Endometrium (tissue), 2 donors: ENCODE data around the gene FAM210B.
"Not testable (repeated sequence)": the region's sequence is repeated elsewhere in the genome, so short reads cannot be mapped to it uniquely, and the experiment has no call there.

Source experiments
- FAIRE-seq: peaks from 2 replicates; lab custom pipeline; 2012; peaks lifted over from hg19 to GRCh38; lab: Jason Lieb, UNC
- donor health status: control.
- donor health status: control.

FAM210B gene

DNA sequence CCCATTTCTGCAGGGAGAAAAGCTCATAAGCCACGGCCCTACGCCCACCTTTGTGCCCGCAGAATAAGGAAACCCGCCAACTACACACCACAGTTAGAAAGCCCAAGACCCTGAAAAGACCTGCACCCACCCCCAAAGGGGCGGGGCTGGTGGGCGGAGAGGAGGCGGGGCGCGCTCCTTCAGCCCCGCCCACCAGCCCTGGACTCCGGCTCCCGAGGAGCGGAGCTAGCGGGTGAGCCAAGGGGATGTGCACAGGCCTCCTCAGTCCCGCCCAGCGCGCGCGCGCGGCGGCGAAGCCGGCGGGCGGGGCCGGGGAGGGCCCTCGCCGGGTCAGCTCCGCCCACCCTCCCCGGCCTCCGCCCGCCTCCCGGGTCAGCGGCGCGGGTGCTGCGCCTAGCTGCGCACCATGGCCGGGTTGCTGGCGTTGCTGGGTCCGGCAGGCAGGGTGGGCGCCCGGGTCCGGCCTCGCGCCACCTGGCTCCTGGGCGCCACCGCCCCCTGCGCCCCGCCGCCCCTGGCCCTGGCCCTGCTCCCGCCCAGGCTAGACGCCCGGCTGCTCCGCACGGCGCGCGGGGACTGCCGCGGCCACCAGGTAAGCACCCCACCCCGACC is at the start of gene FAM210B:
FAM210B (plus strand) TSS at position 375 of the 612 bp plus-strand sequence; CDS start at position 407, 32 bp downstream.
- no peak for FAIRE-seq

DNA sequence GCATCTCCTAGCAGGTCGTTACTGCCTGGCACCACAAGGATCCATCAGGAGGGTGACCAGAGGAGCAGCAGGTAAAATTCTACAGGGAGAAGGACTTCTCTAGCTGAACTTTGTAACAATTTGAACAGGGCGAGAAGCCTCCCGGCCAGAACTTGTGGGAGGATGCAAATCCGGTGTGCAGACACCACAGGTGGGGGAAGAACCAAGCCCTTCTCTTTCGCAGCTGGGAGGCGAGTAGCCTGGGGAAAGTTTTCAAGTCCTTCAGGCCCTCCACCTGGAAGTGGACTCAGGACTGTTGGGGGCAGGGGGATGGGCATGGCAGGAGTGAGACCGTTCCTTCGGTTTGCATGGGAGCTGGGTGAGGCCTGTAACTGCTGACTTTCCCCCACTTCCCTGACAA is 42.7 kb upstream of the FAM210B start:
- no peak for FAIRE-seq

GRCh38 chr20:56316483-56316882 is 42.3 kb upstream of the FAM210B start:
- FAIRE-seq = no peak

DNA sequence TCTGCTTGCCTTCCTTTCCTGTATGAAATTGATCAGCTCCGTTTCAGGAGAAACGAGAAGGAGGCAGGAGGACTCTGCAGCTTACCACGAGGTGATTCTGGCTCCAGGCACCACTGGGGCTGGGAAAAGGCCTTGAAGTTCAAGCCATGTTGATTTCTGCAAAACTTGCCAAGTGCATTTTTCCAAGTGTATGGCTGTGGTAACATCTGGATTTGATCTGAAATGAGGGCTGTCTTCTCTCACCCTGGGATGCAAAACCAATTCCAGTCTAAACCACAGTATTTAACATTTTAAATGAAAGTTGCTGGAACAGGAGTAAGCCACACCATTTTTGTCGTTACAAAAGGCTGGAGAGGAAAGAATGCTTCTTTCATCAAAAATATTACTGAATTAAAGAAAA is 36.1 kb upstream of the FAM210B start:
- no peak for FAIRE-seq

DNA sequence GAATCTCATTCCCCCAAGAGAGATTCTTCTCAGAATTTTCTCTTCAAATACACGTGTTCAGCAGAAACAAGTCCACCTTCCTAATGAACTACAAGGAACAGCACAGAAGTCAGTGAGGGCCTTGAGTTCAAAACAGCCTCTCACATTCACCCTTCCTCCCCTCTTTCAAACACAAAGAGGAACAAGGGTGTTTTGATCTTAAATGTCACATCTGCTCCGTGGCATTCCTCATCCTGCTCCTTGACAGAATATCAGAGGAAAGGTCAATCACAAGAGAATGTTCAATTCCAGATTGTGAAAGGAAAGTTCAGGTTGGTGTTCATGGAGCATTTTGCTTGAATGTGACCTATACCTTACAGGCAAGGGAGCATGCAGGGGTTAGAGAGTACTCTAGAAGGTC is 35.6 kb upstream of the FAM210B start:
- FAIRE-seq = no peak

DNA sequence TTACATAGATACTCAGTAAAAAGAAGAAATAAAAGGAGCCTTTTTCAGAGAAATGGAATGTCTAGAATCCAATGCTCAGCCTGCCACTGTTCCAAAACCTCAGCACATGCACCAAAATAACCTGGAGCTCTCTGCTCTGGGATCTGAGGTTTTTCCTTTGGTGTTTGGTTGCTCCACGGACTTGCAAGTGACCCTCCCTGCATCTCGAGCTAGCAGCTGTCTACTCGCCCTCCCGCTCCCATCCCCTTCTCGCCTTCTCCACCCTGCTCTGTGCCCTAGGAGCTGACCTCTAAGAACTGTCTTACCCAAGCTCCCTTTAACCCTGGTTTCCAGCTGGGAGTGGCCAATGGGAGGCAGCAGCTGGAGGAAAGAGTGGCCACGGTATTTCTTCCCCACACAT is 35.1 kb upstream of the FAM210B start:
- FAIRE-seq = no peak

DNA sequence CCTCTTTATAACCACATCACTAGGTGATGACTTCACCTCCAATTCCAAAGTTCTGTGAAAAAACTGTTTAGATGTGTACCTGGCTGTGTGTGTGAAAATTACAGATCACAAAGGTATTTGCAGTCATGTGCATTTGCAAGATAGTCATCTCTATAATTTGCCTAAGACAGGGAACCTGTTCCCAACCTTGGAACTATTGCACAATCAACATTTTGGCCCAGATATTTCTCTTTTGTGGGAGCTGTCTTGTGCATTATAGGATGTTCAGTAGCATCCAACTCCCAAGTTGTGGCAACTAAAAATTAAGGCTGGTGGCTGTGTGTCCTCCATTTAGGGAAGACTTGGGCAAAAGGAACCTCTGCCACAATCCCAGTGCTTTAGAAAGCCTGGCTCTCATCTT is 34.0 kb upstream of the FAM210B start:
- no peak for FAIRE-seq

- no peak for FAIRE-seq
Measured at GRCh38 chr20:56328861-56329260, 29.9 kb upstream of the FAM210B start.

- not testable (repeated sequence) for FAIRE-seq
Measured at GRCh38 chr20:56336709-56337108, 22.1 kb upstream of the FAM210B start.

DNA sequence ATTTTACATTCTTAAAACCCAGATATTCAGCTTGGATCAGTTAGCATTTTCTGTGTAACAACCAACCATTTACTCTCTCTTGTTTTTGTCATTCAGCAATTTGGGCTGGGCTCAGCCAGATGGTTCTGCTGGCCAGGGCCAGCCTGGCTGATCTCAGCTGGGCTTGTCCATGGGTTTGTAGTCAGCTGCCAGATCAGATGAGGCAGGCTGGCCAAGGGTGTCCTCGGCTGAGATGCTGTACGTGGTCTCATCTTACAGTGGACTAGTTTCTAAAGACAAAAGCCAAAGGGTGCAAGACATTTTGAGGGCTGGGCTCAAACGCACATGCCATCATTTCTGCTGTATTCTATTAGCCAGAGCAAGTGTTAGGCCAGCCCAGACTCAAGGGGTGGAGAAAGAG is 16.0 kb upstream of the FAM210B start:
- FAIRE-seq = no peak

GRCh38 chr20:56343861-56344381 is 14.9 kb upstream of the FAM210B start:
- no peak for FAIRE-seq

GRCh38 chr20:56345911-56346310 is 12.9 kb upstream of the FAM210B start:
- FAIRE-seq = no peak

- FAIRE-seq = no peak
Measured at GRCh38 chr20:56347628-56348304, 11.0 kb upstream of the FAM210B start.

DNA sequence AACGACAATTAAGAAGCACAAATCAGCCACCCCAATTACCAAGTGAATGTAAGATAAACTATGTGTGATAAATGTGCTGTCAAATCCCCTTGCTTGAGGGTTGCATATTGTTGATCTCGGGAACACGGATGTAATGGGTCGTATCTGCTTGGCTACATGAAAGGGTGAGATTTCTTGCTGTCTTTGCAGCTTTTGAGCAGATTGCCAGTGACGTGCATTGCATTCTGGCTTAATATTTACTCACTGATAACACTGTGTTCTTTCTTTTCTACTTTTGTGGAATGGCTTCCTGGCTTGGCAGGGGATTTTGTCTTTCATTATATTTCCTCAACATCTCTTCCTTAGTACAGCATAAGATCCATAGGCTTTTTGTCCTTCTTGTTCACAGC is 10.5 kb upstream of the FAM210B start:
- FAIRE-seq = no peak

- FAIRE-seq = no peak
Measured at GRCh38 chr20:56348746-56349145, 10.0 kb upstream of the FAM210B start.

- no peak for FAIRE-seq
Measured at GRCh38 chr20:56350842-56351241, 7.9 kb upstream of the FAM210B start.

DNA sequence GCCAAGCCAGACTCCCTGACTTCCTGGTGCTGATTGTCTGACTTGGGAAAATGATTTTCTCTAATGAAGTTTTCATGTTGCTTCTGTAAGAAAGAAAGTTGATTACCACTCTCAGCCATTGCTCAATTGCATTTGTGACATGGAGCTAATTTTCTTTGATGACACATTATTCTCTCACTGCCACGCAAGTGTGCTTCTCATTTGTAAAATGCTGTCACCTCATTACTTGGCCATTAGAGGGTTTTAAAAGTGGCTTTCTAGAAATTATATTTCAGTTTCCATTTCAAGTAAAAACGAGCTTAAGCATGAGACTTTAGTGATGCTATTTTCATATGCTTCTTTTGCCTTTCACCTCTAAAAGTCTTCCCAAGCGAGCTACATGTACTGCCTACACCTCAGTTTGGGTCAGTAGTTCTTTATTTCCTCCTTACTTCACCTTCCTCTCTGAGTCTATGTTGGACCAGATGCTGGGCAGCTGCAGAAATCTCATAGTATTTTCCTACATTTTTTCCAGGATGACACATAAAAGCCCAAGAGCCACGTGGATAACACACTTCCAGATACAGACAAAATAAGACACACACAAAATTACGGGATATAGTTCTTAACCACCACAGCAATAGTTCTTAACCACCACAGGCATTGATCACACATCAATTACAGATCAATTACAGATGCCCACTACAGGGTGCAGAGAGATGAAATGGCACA is 6.3 kb upstream of the FAM210B start:
- FAIRE-seq = no peak

DNA sequence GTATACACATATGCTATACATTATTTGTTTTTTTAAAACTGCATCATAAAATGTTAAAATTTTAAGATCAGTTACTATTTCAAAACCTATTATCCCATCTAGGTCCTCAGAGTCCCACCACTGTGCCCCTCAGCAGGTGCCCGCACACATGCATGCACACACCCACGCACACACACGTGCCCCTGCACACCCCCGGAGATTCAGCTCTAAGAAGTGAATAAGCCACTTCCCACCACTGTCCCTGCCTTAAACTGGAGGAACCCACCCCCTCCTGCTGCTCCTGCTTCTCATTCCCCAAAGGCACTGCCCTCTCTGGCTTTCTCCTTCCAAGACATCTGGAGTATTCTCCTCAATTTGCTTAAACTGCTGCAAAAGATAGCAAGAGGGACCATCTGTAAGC is 5.4 kb upstream of the FAM210B start:
- FAIRE-seq = no peak

DNA sequence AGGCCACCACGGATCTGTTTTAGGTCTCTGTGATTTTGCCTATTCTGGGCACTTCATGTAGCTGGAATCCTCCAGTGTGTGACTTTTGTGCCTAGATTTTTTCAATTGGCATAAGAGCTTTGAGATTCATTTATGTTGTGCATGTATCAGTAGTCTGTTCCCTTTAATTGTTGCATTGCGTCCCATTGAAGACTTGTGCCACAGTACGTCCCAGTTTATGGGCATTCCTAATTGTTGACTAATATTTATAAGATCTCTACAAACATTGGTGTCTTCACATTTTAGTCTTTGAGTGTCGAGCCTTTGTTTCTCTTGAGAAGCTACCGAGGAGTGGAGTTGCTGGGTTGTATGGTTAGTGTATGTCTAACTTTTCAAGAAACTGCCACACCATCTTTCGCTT is 704 bp upstream of the FAM210B start:
- FAIRE-seq = no peak

GRCh38 chr20:56359212-56360132 is 698 bp downstream of the FAM210B start:
- FAIRE-seq = no peak

GRCh38 chr20:56360133-56360907 is 1.5 kb downstream of the FAM210B start:
- no peak for FAIRE-seq

- no peak for FAIRE-seq
Measured at GRCh38 chr20:56360908-56361205, 2.1 kb downstream of the FAM210B start.
